Measurements from ENCODE around the gene HOXB7. TPM values are rescaled to one million over a fixed set of nuclear protein-coding genes. Genes with fewer than 3 reads are reported as not detected.

The HOXB7 gene
- polyA plus RNA-seq, 3 donors = not detected

GRCh38 chr17:48597528-48597777 lies 13.4 kb downstream of the HOXB7 start:
- peaks cover 99 to 100% (median 100%) of the 10 kb centered on the region in 3 donors for H3K27me3 Mint-ChIP-seq (ENCODE audit: low read depth in 3 of 3)
- Histone ChIP-seq H3K79me2 (ENCODE audit: insufficient read depth, low read length) (no peaks in the 10 kb centered on the region), H3K4me1 (ENCODE audit: control insufficient read depth in 1 of 2, insufficient read depth in 2 of 2, low read length in 2 of 2) (peaks cover 27 to 30% of the 10 kb centered on the region in 2 donors), H3K4me2 (replicated peaks; ENCODE audit: extremely low read depth, low read length, poor library complexity, severe bottlenecking) (peak overlapping the region; percentile 77), H3K27me3 (ENCODE audit: control insufficient read depth in 2 of 2, insufficient read depth in 2 of 2, low read length in 2 of 2) (peaks cover 76 to 100% of the 10 kb centered on the region in 2 donors), H2AFZ (ENCODE audit: insufficient read depth, low read depth, low read length, poor library complexity, severe bottlenecking) (peak overlapping the region; percentile 80), H4K20me1 (ENCODE audit: insufficient read depth, low read length) (no peaks in the 10 kb centered on the region), H3K4me3 (replicated peaks in 1 of 3; ENCODE audit: low read depth in 2 of 3, low read length in 3 of 3) (peak overlapping the region in 2 of 3 experiments; percentile 21 to 68), H3K9ac (ENCODE audit: insufficient read depth, low read length, poor library complexity, severe bottlenecking) (peak overlapping the region; percentile 19), H3K9me3 (replicated peaks in 1 of 2; ENCODE audit: control insufficient read depth in 1 of 2, insufficient read depth in 1 of 2, low read length in 2 of 2) (peaks cover 0 to 48% of the 10 kb centered on the region in 2 donors), H3K27ac (ENCODE audit: low read depth in 1 of 2, low read length in 2 of 2) (no peak overlapping the region), H3K36me3 (replicated peaks in 1 of 2; ENCODE audit: control insufficient read depth in 1 of 2, insufficient read depth in 2 of 2, low read length in 2 of 2) (no peaks in the 10 kb centered on the region)
- intact Hi-C loops (cut with micrococcal nuclease) = loop anchor here in 1 of 2 donors (2.0 kb wide), 1 partner anchor 17 kb away; the partner anchor contains the start of gene HOXB8
- TF ChIP-seq CTCF (IDR thresholded peaks at IDR 0.05) = no peak
- H3K36me3 Mint-ChIP-seq = peaks cover 12 to 18% of the 10 kb centered on the region in 2 donors
- peaks cover 38% of the 10 kb centered on the region for H3K4me1 Mint-ChIP-seq
- no peak overlapping the region for H3K27ac Mint-ChIP-seq
- peaks cover 0 to 34% (median 16%) of the 10 kb centered on the region in 7 donors for H3K9me3 Mint-ChIP-seq
- DNase-seq = no peak
- H3K4me3 Mint-ChIP-seq = peak overlapping the region; percentile 73 to 93
- WGBS (ENCODE audit: insufficient coverage) = 0% methylated on average over 12 of the region's 16 CpGs

GRCh38 chr17:48596735-48597527 lies 13.9 kb downstream of the HOXB7 start:
- Histone ChIP-seq H3K27me3 (ENCODE audit: control insufficient read depth in 2 of 2, insufficient read depth in 2 of 2, low read length in 2 of 2) (peaks cover 79 to 100% of the 10 kb centered on the region in 2 donors), H3K4me3 (replicated peaks in 1 of 3; ENCODE audit: low read depth in 2 of 3, low read length in 3 of 3) (peak overlapping the region in 2 of 3 experiments; percentile 21 to 68), H3K9ac (ENCODE audit: insufficient read depth, low read length, poor library complexity, severe bottlenecking) (no peak overlapping the region), H2AFZ (ENCODE audit: insufficient read depth, low read depth, low read length, poor library complexity, severe bottlenecking) (peak overlapping the region; percentile 80), H3K4me2 (replicated peaks; ENCODE audit: extremely low read depth, low read length, poor library complexity, severe bottlenecking) (peak overlapping the region; percentile 77), H3K4me1 (ENCODE audit: control insufficient read depth in 1 of 2, insufficient read depth in 2 of 2, low read length in 2 of 2) (peaks cover 27 to 30% of the 10 kb centered on the region in 2 donors), H3K9me3 (replicated peaks in 1 of 2; ENCODE audit: control insufficient read depth in 1 of 2, insufficient read depth in 1 of 2, low read length in 2 of 2) (peaks cover 0 to 47% of the 10 kb centered on the region in 2 donors), H3K79me2 (ENCODE audit: insufficient read depth, low read length) (no peaks in the 10 kb centered on the region), H3K27ac (ENCODE audit: low read depth in 1 of 2, low read length in 2 of 2) (no peak overlapping the region), H3K36me3 (replicated peaks in 1 of 2; ENCODE audit: control insufficient read depth in 1 of 2, insufficient read depth in 2 of 2, low read length in 2 of 2) (no peaks in the 10 kb centered on the region), H4K20me1 (ENCODE audit: insufficient read depth, low read length) (no peaks in the 10 kb centered on the region)
- peaks cover 0 to 32% (median 16%) of the 10 kb centered on the region in 7 donors for H3K9me3 Mint-ChIP-seq
- H3K4me3 Mint-ChIP-seq = peak overlapping the region; percentile 24 to 93
- intact Hi-C loops (cut with micrococcal nuclease) = loop anchor here in 1 of 2 donors (2.0 kb wide), 1 partner anchor 18 kb away; the partner anchor contains the start of gene HOXB8
- no peak for TF ChIP-seq CTCF (IDR thresholded peaks at IDR 0.05)
- 2% methylated on average over 14 of the region's 26 CpGs for WGBS (ENCODE audit: insufficient coverage)
- peaks cover 99 to 100% (median 100%) of the 10 kb centered on the region in 3 donors for H3K27me3 Mint-ChIP-seq (ENCODE audit: low read depth in 3 of 3)
- H3K4me1 Mint-ChIP-seq = peaks cover 37% of the 10 kb centered on the region
- peak in 1 of 3 donors; percentile 18 for DNase-seq
- H3K36me3 Mint-ChIP-seq = peaks cover 12 to 18% of the 10 kb centered on the region in 2 donors
- peak overlapping the region in 1 of 7 donors; percentile 42 for H3K27ac Mint-ChIP-seq

All from CD14-positive monocyte (primary cell).